T-helper 2 cell (primary cell): Measurements from ENCODE around the gene CRTAP.
"Not testable (repeated sequence)": the region's sequence is repeated elsewhere in the genome, so short reads cannot be mapped to it uniquely, and the experiment has no call there.

ENCODE experiments used
- DNase-seq, 5 experiments: peaks; one replicate each; pipeline versions ENCODE4 v3.0.0 to v3.0.0-alpha.2; 2012 to 2022

CRTAP gene

DNA sequence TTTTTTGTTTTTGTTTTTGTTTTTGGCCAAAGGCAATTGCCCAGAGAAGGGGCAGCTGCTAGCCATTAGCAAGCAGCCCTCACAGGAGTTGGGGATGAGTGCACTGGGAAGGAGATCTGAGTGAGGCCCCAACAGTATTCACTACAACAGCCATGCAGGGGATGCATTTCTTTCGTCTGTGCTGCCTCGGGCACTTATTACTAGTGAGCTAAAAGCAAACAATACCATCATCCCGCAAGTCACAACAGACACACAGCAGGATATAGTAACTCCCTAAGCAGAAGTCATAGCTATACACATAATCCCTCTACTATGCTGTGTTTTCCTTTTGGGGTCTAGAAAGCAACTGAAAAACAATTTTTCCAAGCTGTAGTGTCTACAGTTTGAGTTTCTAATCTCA lies 27.2 kb downstream of the CRTAP start:
- no peak for DNase-seq

DNA sequence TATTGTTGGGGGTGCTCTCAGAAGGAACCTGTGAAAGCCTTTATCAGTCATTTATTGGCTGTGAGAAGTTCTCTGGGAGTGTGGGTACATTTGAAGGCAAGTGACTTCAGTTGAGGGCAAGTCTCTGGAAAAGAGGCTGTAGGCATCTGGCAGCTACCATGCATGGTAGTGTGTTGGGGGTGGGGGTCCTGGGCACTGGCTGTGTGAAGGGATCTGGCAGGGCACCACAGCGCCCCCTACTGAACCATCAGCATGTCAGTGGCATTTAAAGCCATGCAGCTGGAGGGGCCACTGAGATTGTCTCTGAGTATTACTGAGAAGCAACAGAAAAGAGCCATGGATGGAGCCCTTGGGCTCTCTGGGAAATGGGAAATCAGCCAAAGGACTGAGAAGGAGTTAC lies 30.6 kb downstream of the CRTAP start:
- DNase-seq, result peak in 3 of 5 experiments; percentile 8 to 48 (median 14)

DNA sequence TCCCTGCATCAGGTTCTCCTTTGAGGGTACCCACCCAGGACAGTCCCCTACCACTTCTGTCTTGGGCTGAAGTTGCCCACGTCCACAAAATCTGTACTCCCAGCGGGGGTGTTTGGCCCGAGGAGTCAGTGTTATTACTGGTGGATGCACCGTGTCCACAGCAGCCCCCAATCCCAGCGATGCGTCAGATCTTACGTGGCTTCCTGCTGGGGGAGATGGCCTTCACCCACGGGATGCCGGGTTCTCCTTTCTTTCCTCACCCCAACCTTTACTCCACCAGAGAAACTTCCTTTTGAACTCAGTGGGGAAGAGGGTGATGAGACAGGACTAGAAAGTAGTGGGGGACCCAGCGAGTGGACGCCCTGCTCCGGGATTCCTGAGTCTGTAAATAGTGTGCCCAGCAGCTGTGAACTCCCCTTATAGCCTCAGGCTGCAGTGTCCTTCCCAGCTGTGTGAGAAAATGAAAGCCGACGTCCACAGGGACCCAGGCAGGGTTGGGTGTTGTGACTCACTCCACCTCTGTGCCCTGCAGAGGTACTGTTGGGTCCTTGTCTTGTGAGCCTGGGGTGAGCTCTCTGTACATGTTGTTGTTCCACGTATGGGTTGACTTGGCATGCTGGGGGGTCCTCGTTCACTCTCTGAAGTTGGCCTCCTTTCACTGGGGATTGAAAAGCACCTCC lies 31.5 kb downstream of the CRTAP start:
- no peak for DNase-seq

DNA sequence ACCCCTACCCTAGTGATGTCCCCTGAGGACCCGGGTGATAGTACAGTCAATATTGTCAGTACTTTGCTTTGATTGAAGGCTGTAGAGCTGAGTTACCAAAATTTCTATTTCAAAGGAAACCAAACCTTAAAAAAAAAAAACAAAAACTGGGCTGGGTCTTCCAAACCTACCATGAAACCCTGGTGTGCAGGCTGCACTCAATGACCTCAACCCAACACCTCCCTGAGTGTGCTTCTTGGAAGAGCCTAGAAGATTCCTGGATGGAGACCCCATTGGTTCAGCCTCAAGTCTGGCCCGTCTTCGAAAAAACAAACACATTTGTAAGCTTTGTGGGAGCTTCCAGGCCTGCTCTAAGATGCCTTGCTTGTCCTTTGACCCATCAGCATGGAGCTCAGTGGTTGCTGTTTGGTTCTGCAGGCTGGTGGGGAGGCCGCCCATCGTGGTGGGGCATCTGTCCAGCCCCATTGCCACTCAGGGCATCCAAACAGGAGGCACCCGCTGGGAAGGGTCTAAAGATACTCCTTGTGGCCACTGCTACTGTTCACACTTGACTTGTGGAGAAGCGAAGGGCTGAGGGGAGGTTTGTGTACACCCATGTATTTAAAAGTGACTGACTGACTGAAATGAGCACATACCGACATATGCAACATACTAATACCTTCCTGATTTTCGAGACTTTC lies 32.2 kb downstream of the CRTAP start:
- no peak for DNase-seq

DNA sequence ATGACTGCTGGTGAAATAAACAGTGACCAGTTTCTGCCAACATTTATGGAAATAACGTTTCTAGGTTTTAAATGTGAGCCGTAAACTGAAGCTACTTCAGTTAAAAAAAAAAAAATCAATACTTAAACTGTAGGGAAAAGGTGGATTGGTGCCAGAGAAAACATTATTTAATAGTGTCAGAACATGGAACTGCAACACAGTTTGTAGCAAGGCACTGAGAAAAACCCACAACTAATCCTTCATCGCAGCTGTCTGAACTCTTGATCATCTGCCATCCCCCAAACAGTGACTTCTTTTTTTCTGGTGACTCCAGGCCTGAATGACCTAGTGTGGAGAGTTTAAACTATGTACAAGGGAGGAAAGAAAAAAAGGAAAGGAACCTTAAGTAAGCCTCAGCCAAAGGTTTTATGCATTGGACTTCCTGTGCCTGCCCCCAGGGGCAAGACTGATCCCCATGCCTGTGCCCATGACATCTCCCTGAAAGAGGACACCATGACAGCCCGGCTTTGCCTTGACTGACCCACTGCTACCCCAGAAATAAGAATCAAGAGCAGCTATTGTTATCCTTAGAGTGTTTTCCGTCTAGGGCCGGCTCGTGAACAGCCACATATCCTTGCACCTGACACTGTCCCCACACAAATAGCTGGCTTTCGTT lies 33.1 kb downstream of the CRTAP start:
- DNase-seq, result no peak

DNA sequence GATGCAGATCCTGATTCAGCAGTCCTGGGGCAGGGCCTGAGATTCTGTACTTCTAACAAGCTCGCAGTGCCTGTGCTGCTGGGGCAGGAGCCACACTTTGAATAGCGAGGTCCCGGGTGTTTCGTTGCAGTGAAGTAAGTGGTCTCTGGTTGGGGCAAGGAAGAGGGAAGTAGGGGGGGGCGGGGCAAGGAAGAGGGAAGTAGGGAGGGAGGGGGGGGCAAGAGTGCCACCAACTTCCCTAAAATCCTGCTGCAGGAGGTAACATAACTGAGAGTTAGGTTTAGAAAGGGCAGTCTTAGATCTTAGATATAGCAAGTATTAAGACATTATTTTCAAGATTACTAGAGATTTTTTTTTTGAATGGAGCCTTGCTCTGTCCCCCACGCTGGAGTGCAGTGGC lies 35.5 kb downstream of the CRTAP start:
- DNase-seq, result no peak

DNA sequence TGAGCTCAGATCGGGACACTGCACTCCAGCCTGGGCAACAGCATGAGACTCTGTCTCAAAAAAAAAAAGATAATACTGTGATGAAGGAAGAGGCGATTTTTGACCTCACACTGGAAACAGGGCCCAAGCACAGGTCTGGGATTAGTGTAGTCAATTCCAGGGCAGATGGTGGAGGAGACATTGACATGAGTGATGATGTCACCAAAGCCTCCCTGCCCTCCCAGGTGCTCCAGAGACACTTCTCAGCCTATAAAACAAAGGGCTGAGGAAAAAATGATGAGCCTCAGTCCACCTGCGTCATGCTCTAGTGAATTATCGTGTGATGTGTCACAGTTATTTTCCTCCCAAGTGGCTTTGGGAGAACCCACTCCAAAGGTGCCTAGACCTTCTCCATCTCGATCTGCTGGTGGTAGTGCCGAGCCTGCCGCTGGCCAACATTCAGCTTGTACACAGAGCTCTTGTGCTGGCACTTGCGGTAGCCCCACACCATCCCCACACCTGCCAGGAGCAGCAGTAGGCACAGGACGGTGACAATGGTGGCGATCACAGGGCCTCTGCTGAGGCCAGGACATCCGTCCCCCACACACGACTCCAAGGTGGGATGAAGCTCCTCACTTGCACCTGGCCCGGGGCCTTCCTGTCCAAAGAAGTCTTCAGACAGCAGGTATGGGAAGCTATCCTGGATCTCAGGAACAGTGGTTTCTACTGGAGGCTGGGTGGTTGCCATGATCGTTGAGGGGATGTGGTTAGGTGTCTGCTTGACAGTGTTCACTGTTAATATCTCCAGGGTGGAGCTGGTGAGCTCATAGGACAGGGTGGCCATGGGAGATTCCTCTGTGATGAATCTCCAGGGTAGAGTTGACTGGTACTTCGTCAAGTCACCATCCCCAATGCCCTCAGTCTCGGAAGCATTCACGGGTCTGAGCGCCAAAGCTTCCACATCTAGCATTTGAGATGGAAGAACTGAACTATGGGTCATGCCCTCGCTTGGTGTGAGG lies 38.8 kb downstream of the CRTAP start:
- DNase-seq, result no peak

DNA sequence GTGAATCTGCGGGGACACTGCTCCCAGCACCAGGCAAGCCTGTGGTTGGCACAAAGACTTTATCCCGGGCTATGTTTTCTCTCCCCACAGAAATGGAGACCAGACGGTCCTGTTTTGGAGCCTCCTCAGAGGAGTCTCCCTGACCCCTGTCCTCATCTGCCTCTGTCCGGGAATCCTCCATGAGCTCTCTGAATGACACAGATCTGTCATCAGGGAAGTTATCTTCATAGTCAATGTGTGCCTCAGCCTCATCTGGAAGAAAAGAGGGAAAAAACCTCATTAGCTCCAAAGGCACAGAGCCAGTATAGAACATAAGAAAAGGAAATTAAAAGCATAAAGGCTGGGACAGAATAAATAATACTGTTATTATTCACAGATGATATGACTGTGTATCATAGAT lies 40.0 kb downstream of the CRTAP start:
- DNase-seq, result no peak

DNA sequence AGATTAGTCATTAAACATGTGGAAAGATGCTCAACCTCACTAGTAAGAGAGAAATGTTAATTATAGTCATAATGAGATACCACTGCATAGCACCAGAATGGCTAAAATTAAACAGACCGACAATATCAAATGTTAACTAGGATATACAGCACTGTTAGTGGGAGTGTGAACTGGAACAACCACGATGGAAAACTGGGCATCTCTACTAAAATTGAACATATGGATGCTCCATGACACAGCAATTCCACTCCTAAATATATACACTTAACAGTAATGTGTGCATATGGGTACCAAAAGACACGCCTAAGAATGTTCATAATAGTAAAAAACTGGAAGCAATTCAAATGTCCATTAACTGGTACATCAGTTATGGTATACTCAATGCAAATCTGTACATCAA lies 41.5 kb downstream of the CRTAP start:
- DNase-seq, result no peak

DNA sequence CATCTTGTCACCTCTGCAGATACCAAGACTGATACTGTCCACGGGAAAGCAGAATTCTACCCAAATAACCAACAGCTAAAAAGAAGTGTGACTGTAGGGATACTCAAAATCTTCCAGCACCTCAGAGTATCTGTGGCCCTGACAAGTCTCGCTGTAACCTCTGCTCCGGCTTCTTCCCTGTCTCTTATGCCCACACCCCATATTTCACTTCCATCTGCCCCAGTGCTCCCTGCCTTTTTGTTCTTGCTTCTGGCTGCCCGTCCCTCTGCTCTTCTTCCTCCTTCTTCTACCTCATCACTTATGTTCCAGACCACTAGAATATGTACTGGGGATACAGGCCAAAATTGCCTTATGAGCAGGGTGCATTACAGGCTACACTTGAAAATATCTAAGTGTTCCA lies 45.4 kb downstream of the CRTAP start:
- DNase-seq, result no peak

DNA sequence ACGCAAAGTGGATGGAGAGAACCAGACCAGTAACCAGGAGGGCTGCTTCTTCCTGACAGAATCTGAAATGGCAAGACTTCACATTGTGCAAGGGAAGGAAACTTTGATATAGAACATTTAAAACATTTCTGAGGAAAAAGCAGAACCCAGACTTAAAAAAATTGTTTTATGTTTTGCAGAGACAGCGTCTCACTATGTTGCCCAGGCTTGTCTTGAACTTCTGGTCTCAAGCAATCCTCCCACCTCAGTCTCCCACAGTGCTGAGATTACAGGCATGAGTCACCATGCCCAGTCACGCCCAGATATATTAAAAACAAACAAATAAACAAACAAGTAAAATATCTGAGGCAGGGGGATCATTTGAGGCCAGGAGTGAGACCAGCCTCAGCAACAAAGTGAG lies 46.2 kb downstream of the CRTAP start:
- no peak for DNase-seq

DNA sequence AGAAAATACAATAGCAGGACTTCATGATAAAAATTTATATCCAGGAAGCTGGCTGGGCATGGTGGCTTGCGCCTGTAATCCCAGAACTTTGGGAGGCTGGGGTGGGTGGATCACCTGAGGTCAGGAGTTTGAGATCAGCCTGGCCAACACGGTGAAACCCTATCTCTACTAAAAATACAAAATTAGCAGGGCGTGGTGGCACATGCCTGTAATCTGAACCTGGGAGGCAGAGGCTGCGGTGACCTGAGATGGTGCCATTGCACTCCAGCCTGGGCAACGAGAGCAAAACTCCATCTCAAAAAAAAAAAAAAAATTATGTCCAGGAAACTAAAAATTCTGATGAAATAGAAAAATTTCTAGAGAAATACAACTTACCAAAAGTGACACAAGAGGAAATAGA lies 48.8 kb downstream of the CRTAP start:
- not testable (repeated sequence) for DNase-seq

DNA sequence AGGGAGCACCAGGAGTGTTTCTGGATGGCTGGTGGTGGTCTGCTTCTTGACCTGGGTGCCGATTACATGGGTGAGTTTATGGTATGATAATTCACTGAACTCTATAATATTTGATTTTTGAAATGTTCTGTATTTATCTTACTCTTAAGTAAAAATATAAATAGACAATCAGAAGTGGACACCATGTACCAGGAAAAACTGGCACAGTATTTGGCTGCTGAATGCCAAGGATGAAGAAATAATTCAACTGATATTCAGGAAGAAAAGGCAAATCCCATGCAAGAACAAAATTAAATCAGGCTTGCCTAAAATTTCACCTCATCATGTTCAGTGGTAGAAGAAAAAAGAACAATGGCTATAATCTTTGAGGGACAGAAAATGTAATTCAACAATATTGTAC lies 51.6 kb downstream of the CRTAP start:
- DNase-seq, result no peak

DNA sequence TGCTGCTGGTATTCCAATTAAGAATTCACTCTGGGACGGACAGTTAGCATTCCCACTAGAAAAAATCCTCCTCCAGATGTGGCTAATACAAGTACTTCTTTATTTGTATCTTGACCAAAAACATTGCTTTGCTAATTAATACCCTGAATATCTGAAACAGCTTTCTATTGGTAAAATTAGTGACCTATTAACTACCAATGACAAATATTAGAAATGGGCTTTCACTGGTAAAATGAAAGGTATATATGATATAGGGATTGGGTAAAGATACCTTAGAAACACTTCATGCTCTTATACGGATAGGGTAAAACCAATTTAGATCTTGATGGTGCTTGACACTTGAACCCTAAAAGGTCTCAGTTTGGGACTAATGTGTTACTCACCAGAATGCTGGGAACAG lies 52.3 kb downstream of the CRTAP start:
- no peak for DNase-seq

DNA sequence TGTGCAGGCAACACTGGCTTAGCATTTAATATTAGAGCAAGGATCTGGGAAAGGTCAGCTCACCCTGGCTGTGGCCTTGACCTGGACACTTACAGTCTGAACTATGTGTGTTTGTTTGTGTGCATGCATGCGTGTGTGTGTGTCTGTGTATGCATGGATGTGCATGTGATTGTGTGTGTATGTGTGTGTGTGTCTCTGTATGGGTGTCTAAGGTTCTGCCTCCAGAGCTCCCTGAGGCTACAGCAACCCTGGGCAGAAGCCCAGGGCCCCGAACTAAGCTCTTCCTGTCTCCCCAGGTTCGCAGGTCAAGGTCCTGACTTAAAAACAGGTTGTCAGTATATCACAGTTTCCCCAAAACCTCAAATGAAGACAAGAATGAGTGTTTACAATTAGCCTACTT lies 53.5 kb downstream of the CRTAP start:
- no peak for DNase-seq

DNA sequence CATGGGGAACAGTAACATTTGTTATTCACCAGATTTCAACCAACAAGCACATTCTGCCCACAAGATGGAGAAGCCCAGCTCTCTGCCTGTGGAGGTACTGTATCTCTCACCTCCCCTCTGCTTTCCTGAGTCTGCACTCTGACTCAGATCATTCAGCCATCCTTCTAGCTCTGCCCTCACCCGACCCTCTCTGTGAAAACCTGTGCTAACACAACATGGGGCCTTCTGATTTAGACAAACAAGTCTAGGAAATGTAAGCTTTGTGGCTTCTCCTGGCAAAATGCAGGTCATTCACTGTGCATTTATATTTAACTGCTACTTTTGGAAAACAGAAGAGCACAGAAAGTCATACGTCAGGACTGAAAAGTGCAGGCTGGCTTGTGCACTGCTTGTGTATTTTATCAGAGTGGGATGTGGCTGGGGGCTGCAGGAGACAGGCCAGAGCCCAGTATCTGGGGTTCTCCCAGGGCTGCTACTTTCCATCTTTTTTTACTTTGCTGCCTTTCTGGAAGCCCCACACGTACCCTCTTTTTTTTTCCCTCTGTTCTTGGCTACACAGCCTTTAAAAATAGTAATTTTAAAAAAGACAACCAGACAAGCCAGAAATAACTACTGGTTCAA lies 54.0 kb downstream of the CRTAP start:
- peak in 1 of 5 experiments; percentile 16 for DNase-seq

DNA sequence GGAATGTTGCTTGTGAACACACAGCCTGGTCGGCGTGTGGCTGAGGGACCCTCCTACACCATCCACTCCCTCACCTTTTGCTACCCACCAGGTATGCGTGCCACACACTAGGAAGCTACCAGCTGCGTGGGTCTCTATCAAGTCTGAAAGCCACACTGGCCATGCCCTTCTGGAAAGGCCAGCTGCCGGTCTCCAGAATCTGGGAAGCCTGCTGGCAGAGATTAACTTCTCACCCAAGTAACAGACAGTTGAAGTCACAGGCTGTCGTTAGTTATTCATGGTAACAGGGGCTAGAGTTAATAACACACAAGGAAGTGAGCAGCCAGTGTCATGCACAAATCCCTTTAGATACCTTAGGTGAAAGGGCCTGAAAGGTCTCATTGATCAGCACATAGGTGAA lies 56.7 kb downstream of the CRTAP start:
- no peak for DNase-seq

DNA sequence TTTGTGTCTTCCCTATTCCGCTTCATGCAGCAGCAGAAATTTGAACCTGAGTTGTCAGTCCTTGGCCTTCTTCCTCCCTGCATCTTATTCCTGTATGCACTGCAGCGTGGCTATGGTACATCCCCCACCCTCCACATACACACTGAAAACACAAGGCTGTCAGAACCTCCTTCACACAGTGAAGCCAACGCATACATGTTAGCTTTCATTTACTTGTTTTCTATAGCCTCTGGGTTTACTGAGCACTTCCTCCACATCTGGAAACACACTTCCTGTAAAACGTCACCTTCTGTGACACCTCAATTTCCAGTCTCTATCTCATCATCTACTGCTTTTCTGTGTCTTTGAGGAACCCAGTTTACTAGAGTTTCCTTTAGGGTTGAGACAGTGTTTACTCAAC lies 57.8 kb downstream of the CRTAP start:
- peak in 1 of 5 experiments; percentile 69 for DNase-seq

DNA sequence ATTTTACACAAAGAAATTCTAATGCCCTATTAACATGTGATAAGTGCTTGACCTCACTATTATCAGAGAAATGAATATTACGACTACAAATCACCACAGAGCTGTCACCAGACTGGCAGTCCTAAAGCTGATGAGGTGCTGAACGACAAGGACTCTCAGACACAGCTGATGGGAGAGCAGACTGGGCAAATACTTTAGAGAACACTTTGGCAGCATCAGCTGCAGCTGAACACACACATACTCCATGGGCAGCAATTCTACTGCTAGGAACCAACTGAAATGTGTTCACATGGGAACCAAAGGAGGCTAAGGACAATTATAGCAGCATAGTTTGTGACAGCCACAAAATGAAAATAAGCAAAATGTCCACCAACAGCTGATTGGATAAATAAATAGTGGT lies 59.3 kb downstream of the CRTAP start:
- no peak for DNase-seq

DNA sequence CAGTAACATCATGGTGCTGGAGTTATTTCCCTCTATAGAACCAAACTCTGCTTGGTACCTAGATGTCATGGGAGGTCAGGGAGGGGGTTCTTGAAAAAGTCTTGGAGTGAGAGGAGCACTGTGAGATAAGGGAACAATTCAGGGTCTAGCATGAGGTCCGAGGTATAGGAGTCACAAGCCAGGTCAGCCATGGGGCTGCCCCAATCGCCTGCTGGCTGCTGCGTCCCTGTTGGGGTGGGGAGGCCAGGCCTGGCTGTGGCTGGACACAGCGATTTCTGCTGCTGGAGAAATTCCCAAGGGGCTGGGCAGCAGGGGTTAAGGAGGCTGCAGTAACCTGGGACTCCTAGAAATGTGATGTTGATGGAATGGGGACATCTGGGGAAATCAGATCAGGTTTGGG lies 59.9 kb downstream of the CRTAP start:
- no peak for DNase-seq

DNA sequence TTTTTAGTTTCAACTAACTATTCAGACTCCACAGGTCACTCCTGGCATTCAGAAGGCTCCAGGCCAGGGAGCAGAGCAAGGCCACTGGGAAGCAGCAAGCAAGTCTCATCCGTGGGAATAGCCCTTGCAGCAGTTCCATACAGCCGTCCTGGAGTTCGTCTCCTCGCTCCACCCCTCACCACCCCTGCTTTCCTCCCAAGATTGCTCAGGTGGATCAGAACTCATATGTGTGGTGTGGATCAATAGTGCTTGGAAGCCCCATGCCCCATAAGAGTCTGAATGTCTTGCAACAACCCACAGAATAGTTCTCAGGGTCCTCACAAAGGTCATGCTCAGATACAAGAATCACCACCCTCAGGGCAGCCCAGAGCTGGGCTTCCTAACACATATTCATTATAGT lies 60.3 kb downstream of the CRTAP start:
- DNase-seq, result no peak

DNA sequence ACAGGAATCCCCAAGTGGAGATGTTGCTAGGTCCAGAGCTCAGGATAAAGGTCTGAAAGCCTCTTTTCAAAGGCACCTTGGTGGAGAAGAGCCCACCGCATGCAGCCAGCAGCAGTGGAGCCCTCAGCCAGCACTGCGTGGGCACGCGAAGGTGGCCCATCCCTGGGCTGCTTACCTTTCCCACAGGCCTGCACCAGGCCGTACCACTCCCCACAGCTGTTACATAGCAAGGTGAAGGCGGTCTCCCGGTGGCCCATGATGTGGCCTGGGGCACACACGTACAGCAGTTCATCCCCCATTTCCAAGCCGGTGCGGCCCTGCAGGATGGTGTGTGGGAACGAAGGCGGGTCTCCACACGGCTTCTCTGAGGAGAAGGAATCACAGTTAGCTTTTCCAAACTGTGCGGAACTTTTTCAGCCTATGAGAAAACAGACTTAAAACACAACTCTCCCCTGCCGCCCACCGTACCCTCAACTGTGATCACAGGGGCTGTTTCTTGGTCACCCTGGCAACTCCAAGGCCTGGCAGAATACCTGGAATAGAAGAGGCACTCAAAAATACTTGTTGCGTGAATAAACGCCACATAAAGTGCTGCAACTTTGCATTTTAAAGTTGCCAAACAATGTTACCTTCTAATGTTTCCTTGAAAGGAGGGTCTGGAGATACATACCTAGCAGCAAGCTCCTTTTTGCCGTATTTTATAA lies 61.0 kb downstream of the CRTAP start:
- no peak for DNase-seq
